Osteocyte (in vitro differentiated cells): ENCODE measurements around the gene SIK3. TPM values are rescaled to one million over a fixed set of nuclear protein-coding genes. Genes with fewer than 3 reads are reported as not detected.

Source experiments
- DNase-seq: peaks from one replicate; pipeline ENCODE4 v3.0.0; 2021; ENCODE audit warnings: mixed read lengths; ENCODE audit not compliant: unreplicated experiment; ENCODE audit errors: extremely low spot score
- H3K27ac Mint-ChIP-seq: one replicate; pipeline ENCODE4 v1.8.0; 2021; ENCODE audit warnings: mild to moderate bottlenecking, mixed read lengths; ENCODE audit not compliant: unreplicated experiment
- H3K27me3 Mint-ChIP-seq: one replicate; pipeline ENCODE4 v1.8.0; 2021; ENCODE audit warnings: mixed read lengths; ENCODE audit not compliant: unreplicated experiment
- H3K36me3 Mint-ChIP-seq: one replicate; pipeline ENCODE4 v1.8.0; 2021; ENCODE audit warnings: mixed read lengths; ENCODE audit not compliant: unreplicated experiment
- H3K4me1 Mint-ChIP-seq: one replicate; pipeline ENCODE4 v1.8.0; 2021; ENCODE audit warnings: mixed read lengths; ENCODE audit not compliant: unreplicated experiment
- H3K4me3 Mint-ChIP-seq: one replicate; pipeline ENCODE4 v1.8.0; 2021; ENCODE audit warnings: mild to moderate bottlenecking, moderate library complexity, mixed read lengths; ENCODE audit not compliant: unreplicated experiment
- H3K9me3 Mint-ChIP-seq: one replicate; pipeline ENCODE4 v1.8.0; 2021; ENCODE audit warnings: mixed read lengths; ENCODE audit not compliant: unreplicated experiment
- CTCF ChIP-seq: fragments of 200-600 bp; sonication (generic); IDR thresholded peaks from 2 replicates; pipeline ENCODE4 v1.5.0; 2021; ENCODE audit warnings: antibody characterized with exemption, mild to moderate bottlenecking, moderate library complexity
- total RNA-seq: library from RNA; stranded (reverse); gene quantifications from 2 replicates; pipeline ENCODE4 v1.2.1, GENCODE V29; 2021

SIK3 gene
- total RNA-seq, 1 donor from 2014 or later = 29.5 TPM

- TF ChIP-seq CTCF = no peak
- no peak for DNase-seq
- Mint-ChIP-seq H3K4me1 (peaks cover 17% of the 10 kb centered on the region), H3K36me3 (no peaks in the 10 kb centered on the region), H3K9me3 (no peaks in the 10 kb centered on the region), H3K27me3 (peaks cover 2% of the 10 kb centered on the region), H3K4me3 (no peak overlapping the region), H3K27ac (no peak overlapping the region)
These were observed 272.1 kb downstream of the SIK3 start for GRCh38 chr11:116825854-116826750.

- Mint-ChIP-seq H3K4me3 (no peak overlapping the region), H3K36me3 (no peaks in the 10 kb centered on the region), H3K9me3 (no peaks in the 10 kb centered on the region), H3K27ac (no peak overlapping the region), H3K27me3 (peaks cover 2% of the 10 kb centered on the region), H3K4me1 (peaks cover 15% of the 10 kb centered on the region)
- TF ChIP-seq CTCF = no peak
- DNase-seq = no peak
These were observed 272.8 kb downstream of the SIK3 start for GRCh38 chr11:116825434-116825833.

- Mint-ChIP-seq H3K4me3 (no peak within 1 kb of the TSS), H3K4me1 (peaks cover 1% of the 10 kb centered on the region), H3K27me3 (peaks cover 2% of the 10 kb centered on the region), H3K9me3 (no peaks in the 10 kb centered on the region), H3K36me3 (no peaks in the 10 kb centered on the region), H3K27ac (no peak within 1 kb of the TSS)
- DNase-seq = no peak
- no peak for TF ChIP-seq CTCF
These were observed 275.0 kb downstream of the SIK3 start, which contains the start of gene APOA4 for GRCh38 chr11:116823031-116823843. Gene APOA4 (minus strand): TSS chr11:116823304. CDS start chr11:116823191, 113 bp downstream.

GRCh38 chr11:116822575-116822974 lies 275.7 kb downstream of the SIK3 start:
- H3K27ac Mint-ChIP-seq = no peak overlapping the region
- DNase-seq = no peak
- peaks cover 2% of the 10 kb centered on the region for H3K27me3 Mint-ChIP-seq
- H3K4me3 Mint-ChIP-seq = no peak overlapping the region
- no peak for TF ChIP-seq CTCF
- no peaks in the 10 kb centered on the region for H3K36me3 Mint-ChIP-seq
- H3K9me3 Mint-ChIP-seq = no peaks in the 10 kb centered on the region
- no peaks in the 10 kb centered on the region for H3K4me1 Mint-ChIP-seq
